Right renal cortex interstitium (tissue), 3 donors: Measurements from ENCODE around the gene UGT8. TPM values are rescaled to one million over a fixed set of nuclear protein-coding genes. Genes with fewer than 3 reads are reported as not detected.
"Not testable (repeated sequence)": the region's sequence is repeated elsewhere in the genome, so short reads cannot be mapped to it uniquely, and the experiment has no call there.

Experiments
- DNase-seq, 3 donors: peaks; one replicate each; pipeline ENCODE4 v3.0.0-alpha.2; 2013; ENCODE audit warnings: low read depth in 3 of 3, low spot score in 2 of 3
- polyA plus RNA-seq, 3 donors: library from polyadenylated mRNA; unstranded; fragments of 120-200 nt; gene quantifications; one replicate each; pipeline ENCODE4 v1.2.1, GENCODE V29; 2013; ENCODE audit not compliant: insufficient read length in 3 of 3

UGT8 gene
- polyA plus RNA-seq, 3 donors = 61.2 to 68.5 (median 67.8) TPM

- DNase-seq = no peak
These were observed 2.9 kb downstream of the UGT8 start for GRCh38 chr4:114601304-114602052.

DNA sequence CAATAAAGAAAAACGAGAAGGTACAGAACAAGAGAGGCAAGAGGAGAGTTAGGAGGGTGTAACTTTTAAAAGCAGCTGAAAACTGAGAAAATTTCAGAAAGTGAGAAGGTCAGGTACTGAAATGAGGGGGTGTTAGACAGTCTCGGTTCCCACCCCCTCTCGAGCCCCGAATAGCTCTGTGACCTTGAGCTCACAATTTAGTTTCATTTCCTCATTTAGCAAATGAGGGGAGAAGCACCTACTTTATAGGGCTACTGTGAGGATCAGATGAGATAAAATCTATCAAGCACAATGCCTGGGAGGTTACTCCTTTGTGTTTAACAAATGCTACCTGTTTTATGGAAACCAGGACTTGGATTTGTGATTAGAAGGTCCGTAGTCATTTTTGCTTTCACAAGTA, 4.9 kb downstream of the UGT8 start:
- DNase-seq = no peak

DNA sequence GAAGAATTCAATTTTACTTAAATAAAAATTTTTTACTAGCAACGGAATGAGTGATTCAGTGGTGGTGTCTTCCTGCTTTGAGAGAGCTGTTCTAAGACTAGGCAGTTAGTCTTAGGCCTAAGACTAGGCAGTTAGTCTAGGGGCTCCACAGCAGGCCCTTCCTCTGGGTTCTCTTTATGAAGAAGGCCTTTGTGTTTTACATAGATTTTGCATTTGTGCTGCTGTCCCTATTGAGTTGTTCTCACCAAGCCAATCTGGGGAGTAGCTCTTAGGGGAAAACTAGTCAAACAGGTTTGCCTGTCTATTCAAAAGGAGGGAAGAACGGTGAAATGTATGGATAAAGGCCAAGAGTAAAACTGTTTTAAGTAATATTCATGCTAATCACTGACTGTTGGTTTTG, 7.6 kb downstream of the UGT8 start:
- no peak for DNase-seq

GRCh38 chr4:114607056-114607455, 8.4 kb downstream of the UGT8 start:
- no peak for DNase-seq

DNA sequence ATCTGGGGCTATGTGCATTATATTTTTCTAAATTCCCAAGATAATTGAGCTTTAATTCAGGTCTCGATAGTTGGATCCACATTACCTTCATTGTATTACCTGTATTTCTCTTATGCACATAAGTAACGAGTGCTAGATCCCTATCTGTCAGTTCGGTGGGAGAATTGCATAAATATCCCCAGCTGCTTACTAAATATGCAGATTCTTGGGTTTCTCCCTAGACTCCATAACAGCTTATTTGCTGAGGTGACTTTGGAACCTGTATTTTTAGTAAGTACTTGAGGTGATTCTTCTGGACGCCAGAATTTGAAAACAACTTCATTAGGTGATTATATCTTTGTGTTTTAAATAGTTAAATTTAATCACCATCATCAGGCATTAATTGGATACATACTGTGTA, 15.0 kb downstream of the UGT8 start:
- no peak for DNase-seq

DNA sequence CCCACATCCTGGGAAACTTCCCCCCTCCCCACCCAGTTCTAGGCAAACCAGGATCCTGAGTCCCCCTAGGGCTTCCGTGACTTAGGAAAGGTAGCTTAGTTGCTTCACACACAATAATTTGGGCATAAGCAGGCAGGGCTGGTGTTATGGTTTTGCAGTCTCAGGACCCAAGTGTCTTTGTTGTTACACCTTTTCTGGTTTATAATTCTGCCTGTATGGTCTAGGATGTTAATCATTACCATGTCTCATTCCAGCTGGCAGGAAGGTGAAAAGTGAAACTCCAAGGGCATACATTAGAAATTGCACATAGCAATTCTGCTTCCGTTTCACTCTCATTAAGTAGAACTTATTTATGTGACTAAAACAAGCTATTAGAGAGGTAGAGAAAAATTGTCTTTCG, 16.8 kb downstream of the UGT8 start:
- peak in 2 of 3 donors; percentile 31 to 50 for DNase-seq

DNA sequence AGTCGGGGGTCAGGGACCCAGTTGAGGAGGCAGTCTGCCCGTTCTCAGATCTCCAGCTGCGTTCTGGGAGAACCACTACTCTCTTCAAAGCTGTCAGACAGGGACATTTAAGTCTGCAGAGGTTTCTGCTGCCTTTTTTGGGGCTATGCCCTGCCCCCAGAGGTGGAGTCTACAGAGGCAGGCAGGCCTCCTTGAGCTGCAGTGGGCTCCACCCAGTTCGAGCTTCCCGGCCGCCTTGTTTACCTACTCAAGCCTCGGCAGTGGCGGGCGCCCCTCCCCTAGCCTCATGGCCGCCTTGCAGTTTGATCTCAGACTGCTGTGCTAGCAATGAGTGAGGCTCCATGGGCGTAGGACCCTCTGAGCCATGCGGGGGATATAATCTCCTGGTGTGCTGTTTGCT, 17.4 kb downstream of the UGT8 start:
- DNase-seq = not testable (repeated sequence)

DNA sequence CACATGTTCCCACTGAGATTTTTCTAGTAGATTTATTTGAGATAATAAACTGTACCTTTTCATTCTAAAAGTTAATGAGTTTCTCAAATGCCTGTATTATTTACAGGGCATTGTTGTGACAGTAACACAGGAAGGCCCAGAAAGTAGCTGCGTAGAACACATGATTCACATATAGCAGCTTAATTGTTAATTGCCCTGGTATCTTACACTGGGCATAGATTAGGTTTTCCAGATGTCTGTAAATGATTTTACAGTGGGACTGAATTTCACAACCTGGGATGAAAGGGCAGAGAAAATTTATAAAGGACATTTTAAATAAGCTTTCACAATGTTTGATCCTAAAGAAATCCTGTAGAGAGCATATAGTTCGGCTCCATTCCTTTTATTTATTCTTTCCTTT, 27.6 kb downstream of the UGT8 start:
- DNase-seq = no peak

DNA sequence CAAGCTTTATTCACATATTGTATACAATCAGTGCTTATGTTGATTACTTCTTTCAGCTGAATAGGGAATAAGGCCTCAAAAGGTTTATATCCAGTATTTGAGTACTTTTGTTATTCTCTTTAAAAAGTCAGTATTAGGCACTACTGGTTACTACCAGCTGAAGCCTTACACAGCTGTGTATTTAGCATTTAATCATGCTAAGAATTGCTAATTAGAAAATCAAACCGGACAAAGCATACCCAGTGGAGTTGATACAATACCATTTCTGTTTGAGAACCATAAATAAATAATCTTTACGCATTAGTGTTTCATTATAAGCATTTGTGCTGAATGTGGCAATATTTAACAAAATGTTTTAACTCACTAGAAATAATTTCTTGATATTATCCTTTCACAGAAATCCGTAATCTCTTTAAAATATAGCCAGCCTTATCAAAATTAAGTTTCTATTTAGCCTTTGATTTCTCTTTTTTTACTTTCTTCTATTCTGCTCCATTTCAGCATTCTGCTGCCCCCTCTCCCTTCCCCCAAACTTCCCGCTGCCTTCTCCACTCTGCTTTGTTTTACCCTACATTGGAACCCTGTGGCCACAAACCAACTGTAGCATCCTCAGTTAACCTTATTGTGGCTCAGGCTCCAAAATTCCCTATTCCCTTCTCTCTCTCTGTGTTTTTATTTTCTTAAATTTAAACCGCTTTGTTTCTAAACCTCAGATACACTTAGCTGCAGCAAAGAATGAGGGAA, 37.8 kb downstream of the UGT8 start:
- no peak for DNase-seq

DNA sequence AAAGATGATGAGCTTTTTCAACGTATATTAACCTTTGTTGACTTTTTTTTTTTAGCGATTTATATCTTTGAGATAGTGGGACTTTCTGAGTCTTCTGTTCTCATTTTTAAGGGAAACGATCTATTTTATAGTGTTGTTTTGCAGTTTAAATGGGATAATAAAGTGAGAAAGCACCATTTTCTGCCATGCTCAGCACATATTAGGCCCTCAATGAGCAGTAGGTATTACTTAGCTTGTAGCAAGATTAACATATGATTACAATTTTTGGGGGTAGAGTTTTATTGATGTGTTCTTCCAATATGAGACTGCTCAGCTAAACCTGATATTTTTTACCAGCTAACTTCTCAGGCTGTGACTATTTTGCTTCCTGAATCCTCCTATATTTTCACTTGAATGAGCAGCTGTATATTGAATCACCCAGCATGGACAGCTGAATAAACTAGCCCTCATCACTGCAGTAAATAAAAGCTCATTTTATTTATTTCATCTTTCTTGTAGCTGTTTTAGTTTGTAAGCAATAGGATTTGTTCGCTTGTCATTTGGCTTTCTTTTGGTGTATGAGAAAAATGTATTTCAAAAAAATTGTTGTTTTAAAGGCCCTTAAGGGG, 43.7 kb downstream of the UGT8 start:
- no peak for DNase-seq

GRCh38 chr4:114649908-114650307, 51.3 kb downstream of the UGT8 start:
- DNase-seq = no peak

GRCh38 chr4:114653675-114654074, 55.1 kb downstream of the UGT8 start:
- DNase-seq = no peak

DNA sequence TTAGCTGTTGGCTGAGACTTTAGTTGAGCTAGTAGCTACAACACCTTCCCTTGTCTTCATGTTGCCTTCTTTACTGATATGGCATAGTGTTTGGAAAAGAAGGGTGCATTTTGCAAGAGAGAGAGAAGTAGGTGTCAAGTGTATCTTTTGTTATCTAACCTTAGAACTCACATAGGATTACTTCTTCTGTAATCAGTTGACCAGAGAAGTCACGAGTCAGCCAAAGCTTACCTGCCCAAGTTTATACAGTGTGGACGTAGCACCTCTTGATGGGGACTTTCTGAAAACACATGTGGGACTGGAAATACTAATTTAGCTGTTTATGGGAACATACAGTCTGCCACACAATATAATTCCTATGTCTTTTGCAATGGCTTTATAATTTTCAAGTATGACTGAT, 56.0 kb downstream of the UGT8 start:
- no peak for DNase-seq

GRCh38 chr4:114658179-114658578, 59.6 kb downstream of the UGT8 start:
- DNase-seq = no peak

DNA sequence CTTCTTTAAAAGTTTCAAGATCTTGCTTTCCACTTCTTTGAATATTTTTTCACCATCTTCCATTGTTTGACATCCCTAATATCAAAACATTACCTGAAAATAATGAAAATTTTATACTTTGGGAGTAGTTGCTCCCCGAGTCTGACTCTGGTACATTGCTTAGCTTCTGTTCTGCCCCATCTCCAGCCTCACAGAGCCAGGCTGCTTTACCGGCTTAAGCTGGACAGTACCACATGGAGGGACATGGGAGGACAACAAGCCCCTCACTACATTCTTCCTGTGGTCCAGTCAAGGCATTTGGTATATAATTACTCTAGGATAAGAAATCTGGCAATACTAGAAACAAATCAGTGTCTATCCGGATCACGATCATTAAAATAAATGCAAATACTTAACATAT, 60.2 kb downstream of the UGT8 start:
- DNase-seq = no peak

GRCh38 chr4:114659386-114660008, 60.9 kb downstream of the UGT8 start:
- peak; percentile 39 to 58 (median 52) for DNase-seq

DNA sequence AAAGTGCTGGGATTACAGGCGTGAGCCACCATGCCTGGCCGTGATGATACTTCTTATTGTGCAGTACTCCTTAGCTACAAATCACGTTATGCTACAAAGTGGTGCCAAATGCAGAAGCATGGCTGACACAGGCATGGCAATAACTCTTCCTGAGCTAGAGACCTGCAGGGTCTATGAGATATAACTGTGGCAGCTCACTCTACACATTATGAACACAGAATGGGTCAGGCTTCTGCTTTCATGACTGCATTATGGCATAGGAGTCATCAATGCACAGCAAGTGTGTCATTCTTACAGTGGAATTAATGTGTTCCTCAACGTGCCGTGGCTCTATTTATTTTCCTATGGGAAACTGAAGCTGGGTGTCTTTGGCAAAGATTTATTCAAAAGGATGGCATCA, 64.5 kb downstream of the UGT8 start:
- DNase-seq = no peak

- DNase-seq = no peak
These were observed 70.0 kb downstream of the UGT8 start for GRCh38 chr4:114668577-114668976.

GRCh38 chr4:114670733-114671132, 72.1 kb downstream of the UGT8 start:
- DNase-seq = not testable (repeated sequence)

- no peak for DNase-seq
These were observed 74.7 kb downstream of the UGT8 start for GRCh38 chr4:114673306-114673705.

DNA sequence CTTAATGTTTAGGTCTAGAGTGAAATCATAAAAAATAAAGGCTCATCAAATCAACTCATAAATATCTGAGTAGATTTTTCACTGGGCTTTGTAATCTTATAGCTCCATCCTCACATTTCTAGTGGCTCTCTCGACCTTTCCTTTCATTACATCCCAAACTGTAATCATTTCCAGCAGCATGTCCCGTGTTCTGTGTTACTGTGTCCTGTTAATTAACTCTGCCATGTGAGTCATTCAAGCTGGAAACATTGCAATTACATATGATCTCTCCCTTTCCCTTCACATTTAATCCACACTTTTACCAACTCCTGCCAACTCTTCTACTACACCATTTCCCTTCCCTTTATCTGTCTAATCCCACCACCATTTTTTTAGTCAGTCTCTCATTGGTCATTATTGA, 75.5 kb downstream of the UGT8 start:
- no peak for DNase-seq
